HCT116 (cell line): Measurements from ENCODE around the gene APH1B. TPM values are rescaled to one million over a fixed set of nuclear protein-coding genes. Genes with fewer than 3 reads are reported as not detected.

Experiments
- ATAC-seq: fragments of 200-7000 bp; cut with Tn5 transposase; 2 replicates; pipeline ENCODE4 v1.9.1; 2020; ENCODE audit warnings: mild to moderate bottlenecking, moderate library complexity
- BruUV-seq: library from RNA; stranded (reverse); fragments of 400-500 nt; replicated peaks from 2 replicates; lab custom pipeline; 2021; lab: Mats Ljungman, UMichigan
- CTCF ChIA-PET: fragments of 300-600 bp; sonication (Branson Sonifier 250); formaldehyde crosslinking; loops from one replicate; lab custom pipeline; 2021; ENCODE audit warnings: antibody characterized with exemption; lab: Charles Lee
- POLR2A ChIA-PET: fragments of 300-600, 350-600 bp; sonication (Branson Sonifier 250); formaldehyde crosslinking; loops from one replicate; lab custom pipeline; 2021; ENCODE audit warnings: antibody characterized with exemption; lab: Charles Lee
- RAD21 ChIA-PET, 2 experiments: fragments of 300-600 bp; sonication (Branson Sonifier 250); formaldehyde crosslinking; loops; one replicate each; lab custom pipeline; 2023; ENCODE audit warnings: low total read pairs in 2 of 2; ENCODE audit not compliant: uncharacterized antibody in 2 of 2, unreplicated experiment in 2 of 2, low non-redundant PET in 1 of 2; lab: Charles Lee
- DNase-seq: peaks from one replicate; pipeline ENCODE4 v3.0.0-alpha.2; 2010; ENCODE audit warnings: low read depth, low spot score
- H2AFZ ChIP-seq: fragments of 200-600 bp; shearing (Covaris generic), sonication (generic); 2 replicates; pipeline ENCODE4 v1.6.1; 2017; ENCODE audit warnings: low read depth, mixed run types, mixed read lengths, antibody characterized with exemption, low read length; ENCODE audit not compliant: poor library complexity, severe bottlenecking
- H3K27ac ChIP-seq: 2 replicates; pipeline ENCODE4 v1.5.1; 2012; ENCODE audit warnings: low read depth, low read length
- H3K27me3 ChIP-seq: fragments of 200-600 bp; sonication (generic); 2 replicates; pipeline ENCODE4 v1.6.1; 2016; ENCODE audit warnings: mixed run types, low read length, mixed read lengths; ENCODE audit not compliant: insufficient read depth
- H3K36me3 ChIP-seq, 2 experiments: fragments of 200-500 bp in 1 of 2; fragments of 200-600 bp in 1 of 2; sonication (Bioruptor generic) in 1 of 2; sonication (generic) in 1 of 2; 2 replicates each; pipeline versions ENCODE4 v1.5.1 to v1.6.1; 2014 to 2016; ENCODE audit warnings: low read length in 2 of 2, inconsistent platforms in 1 of 2, mixed read lengths in 1 of 2, mixed run types in 1 of 2; ENCODE audit not compliant: insufficient read depth in 2 of 2, control insufficient read depth in 1 of 2
- H3K4me1 ChIP-seq, 2 experiments: fragments of 200-600 bp in 1 of 2; sonication (generic) in 1 of 2; 2 replicates each; pipeline versions ENCODE4 v1.5.1 to v1.6.1; 2012 to 2017; ENCODE audit warnings: low read length in 2 of 2, inconsistent platforms in 1 of 2, mild to moderate bottlenecking in 1 of 2, mixed read lengths in 1 of 2, mixed run types in 1 of 2, moderate library complexity in 1 of 2; ENCODE audit not compliant: insufficient read depth in 2 of 2, control insufficient read depth in 1 of 2
- H3K4me2 ChIP-seq: fragments of 200-600 bp; sonication (generic); 2 replicates; pipeline ENCODE4 v1.6.1; 2017; ENCODE audit warnings: mixed run types, low read length, mixed read lengths
- H3K4me3 ChIP-seq, 2 experiments: fragments of 200-600 bp in 1 of 2; sonication (generic) in 1 of 2; replicated peaks in 1 of 2; 2 replicates each; pipeline ENCODE4 v1.5.1; 2011 to 2016; ENCODE audit warnings: low read length in 2 of 2, control low read depth in 1 of 2, low read depth in 1 of 2, mild to moderate bottlenecking in 1 of 2, mixed read lengths in 1 of 2, mixed run types in 1 of 2
- H3K79me2 ChIP-seq: fragments of 200-600 bp; sonication (generic); 2 replicates; pipeline ENCODE4 v1.6.1; 2017; ENCODE audit warnings: mild to moderate bottlenecking, mixed run types, low read length, moderate library complexity, mixed read lengths; ENCODE audit not compliant: insufficient read depth
- H3K9ac ChIP-seq: fragments of 200-600 bp; sonication (generic); 2 replicates; pipeline ENCODE4 v1.6.1; 2016; ENCODE audit warnings: low read length, mixed read lengths
- H3K9me2 ChIP-seq: fragments of 200-600 bp; sonication (generic), shearing (Covaris generic); 2 replicates; pipeline ENCODE4 v1.6.1; 2017; ENCODE audit warnings: mixed run types, mild to moderate bottlenecking, moderate library complexity; ENCODE audit not compliant: insufficient read depth
- H3K9me3 ChIP-seq, 2 experiments: fragments of 200-500 bp in 1 of 2; fragments of 200-600 bp in 1 of 2; sonication (Bioruptor generic) in 1 of 2; sonication (generic) in 1 of 2; 2 replicates each; pipeline ENCODE4 v1.6.1; 2014 to 2017; ENCODE audit warnings: low read length in 2 of 2, mixed read lengths in 2 of 2, inconsistent platforms in 1 of 2, low read depth in 1 of 2, mild to moderate bottlenecking in 1 of 2, mixed run types in 1 of 2, moderate library complexity in 1 of 2; ENCODE audit not compliant: control insufficient read depth in 1 of 2, insufficient read depth in 1 of 2
- H4K20me1 ChIP-seq: fragments of 200-600 bp; sonication (generic), shearing (Covaris generic); 2 replicates; pipeline ENCODE4 v1.6.1; 2017; ENCODE audit warnings: mixed run types, mild to moderate bottlenecking, moderate library complexity; ENCODE audit not compliant: insufficient read depth
- CBX3 ChIP-seq: IDR thresholded peaks from 2 replicates; pipeline ENCODE4 v1.6.1; 2012; ENCODE audit warnings: low read depth
- EGR1 ChIP-seq: IDR thresholded peaks from 2 replicates; pipeline ENCODE4 v1.6.1; 2012; ENCODE audit warnings: low read depth
- EZH2phosphoT487 ChIP-seq: fragments of 200-600 bp; IDR thresholded peaks from 2 replicates; pipeline ENCODE4 v1.6.1; 2018; ENCODE audit warnings: antibody characterized with exemption, borderline replicate concordance
- JUND ChIP-seq: IDR thresholded peaks from 2 replicates; pipeline ENCODE4 v1.6.1; 2012
- POLR2AphosphoS5 ChIP-seq: IDR thresholded peaks from 2 replicates; pipeline ENCODE4 v1.6.1; 2011; ENCODE audit warnings: mild to moderate bottlenecking, low read depth, low read length, moderate library complexity
- RAD21 ChIP-seq: IDR thresholded peaks from 2 replicates; pipeline ENCODE4 v1.6.1; 2012; ENCODE audit warnings: low read depth, mild to moderate bottlenecking
- SIN3A ChIP-seq: IDR thresholded peaks from 2 replicates; pipeline ENCODE4 v1.6.1; 2012; ENCODE audit warnings: low read depth
- SP1 ChIP-seq: IDR thresholded peaks from 2 replicates; pipeline ENCODE4 v1.6.1; 2012; ENCODE audit warnings: low read depth
- ZFX ChIP-seq: fragments of 450-650 bp; IDR thresholded peaks from 2 replicates; pipeline ENCODE4 v1.6.1; 2017
- ZNF274 ChIP-seq: fragments of 200-500 bp; sonication (Bioruptor generic); IDR thresholded peaks from 2 replicates; pipeline ENCODE4 v1.6.1; 2014; ENCODE audit warnings: mild to moderate bottlenecking, low read depth, low read length, inconsistent platforms
- intact Hi-C: fragments of 100-400 bp; cut with micrococcal nuclease; formaldehyde crosslinking; loops from 2 replicates; pipeline ENCODE4 v1.10.0; 2022
- total RNA-seq: library from RNA; stranded (reverse); gene quantifications from one replicate; pipeline ENCODE4 v1.2.1, GENCODE V29; 2021; ENCODE audit not compliant: unreplicated experiment
- TF ChIP-seq, protein P1 (sequence below): IDR thresholded peaks from 2 replicates; pipeline ENCODE4 v1.6.1; 2011; ENCODE audit warnings: mild to moderate bottlenecking, low read length, moderate library complexity; ENCODE audit not compliant: insufficient replicate concordance; ENCODE audit errors: extremely low read depth
- TF ChIP-seq, protein P2 (sequence below), 3 experiments: fragments of 200-600 bp in 1 of 3; sonication (generic) in 1 of 3; IDR thresholded peaks in 2 of 3; conservative IDR thresholded peaks in 1 of 3; 2 replicates each; pipeline ENCODE4 v1.5.1; 2012 to 2017; ENCODE audit warnings: low read depth in 2 of 3, low read length in 2 of 3, antibody characterized with exemption in 1 of 3, borderline replicate concordance in 1 of 3, control low read depth in 1 of 3, mild to moderate bottlenecking in 1 of 3, mixed read lengths in 1 of 3, mixed run types in 1 of 3, moderate library complexity in 1 of 3; ENCODE audit not compliant: insufficient read depth in 1 of 3

Gene APH1B
- total RNA-seq, 1 experiment from 2014 or later: 8.5 TPM

DNA sequence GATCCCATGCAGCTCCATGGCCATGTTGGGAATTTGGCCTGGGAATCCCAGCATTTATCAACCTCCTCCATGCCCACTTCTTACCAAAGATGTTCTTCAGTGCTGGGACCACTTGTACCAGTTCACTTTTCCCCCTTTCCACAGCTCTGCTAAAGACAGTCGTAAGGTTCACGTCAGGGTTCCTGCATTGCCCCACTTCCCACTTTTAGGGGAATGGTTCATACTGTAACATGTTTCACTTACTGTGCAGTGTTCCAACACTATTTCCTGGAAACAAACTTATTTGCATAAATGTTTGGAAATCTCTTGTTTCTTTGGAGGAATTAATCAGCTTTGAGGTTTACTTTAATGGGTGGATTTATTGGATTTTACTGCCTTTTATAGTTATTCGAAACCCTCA is 17.0 kb downstream of the APH1B start:
- RAD21 ChIA-PET: no interaction called here
- no peaks in the 10 kb centered on the region for H3K9me2 ChIP-seq
- no peaks in the 10 kb centered on the region for H3K79me2 ChIP-seq
- DNase-seq: no peak
- no peaks in the 10 kb centered on the region for H4K20me1 ChIP-seq
- no TSS peak for BruUV-seq
- no peak overlapping the region for H3K9ac ChIP-seq
- CTCF ChIA-PET: interaction anchor here (1.3 kb wide), 1 partner anchor 108 kb away, joined by 3 read pairs; no protein-coding TSS in a partner anchor
- POLR2A ChIA-PET: no interaction called here
- no peak overlapping the region for H3K4me2 ChIP-seq
- H3K4me1 ChIP-seq: peaks cover 0 to 7% of the 10 kb centered on the region in 2 experiments; a peak in 2 of 4 replicates
- H3K27me3 ChIP-seq: no peaks in the 10 kb centered on the region
- no peak overlapping the region for H2AFZ ChIP-seq
- intact Hi-C loops: no loop called here
- no peaks in the 10 kb centered on the region for H3K9me3 ChIP-seq
- H3K36me3 ChIP-seq: no peaks in the 10 kb centered on the region
- no peak overlapping the region for H3K4me3 ChIP-seq
- no peak for ATAC-seq
- no peak for TF ChIP-seq EZH2phosphoT487
- TF ChIP-seq SP1: no peak
- no peak for TF ChIP-seq ZNF274
- no peak for TF ChIP-seq CBX3
- TF ChIP-seq, protein P1, sequence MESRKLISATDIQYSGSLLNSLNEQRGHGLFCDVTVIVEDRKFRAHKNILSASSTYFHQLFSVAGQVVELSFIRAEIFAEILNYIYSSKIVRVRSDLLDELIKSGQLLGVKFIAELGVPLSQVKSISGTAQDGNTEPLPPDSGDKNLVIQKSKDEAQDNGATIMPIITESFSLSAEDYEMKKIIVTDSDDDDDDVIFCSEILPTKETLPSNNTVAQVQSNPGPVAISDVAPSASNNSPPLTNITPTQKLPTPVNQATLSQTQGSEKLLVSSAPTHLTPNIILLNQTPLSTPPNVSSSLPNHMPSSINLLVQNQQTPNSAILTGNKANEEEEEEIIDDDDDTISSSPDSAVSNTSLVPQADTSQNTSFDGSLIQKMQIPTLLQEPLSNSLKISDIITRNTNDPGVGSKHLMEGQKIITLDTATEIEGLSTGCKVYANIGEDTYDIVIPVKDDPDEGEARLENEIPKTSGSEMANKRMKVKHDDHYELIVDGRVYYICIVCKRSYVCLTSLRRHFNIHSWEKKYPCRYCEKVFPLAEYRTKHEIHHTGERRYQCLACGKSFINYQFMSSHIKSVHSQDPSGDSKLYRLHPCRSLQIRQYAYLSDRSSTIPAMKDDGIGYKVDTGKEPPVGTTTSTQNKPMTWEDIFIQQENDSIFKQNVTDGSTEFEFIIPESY: no peak
- no peak for TF ChIP-seq JUND
- no peak for TF ChIP-seq SIN3A
- no peak for TF ChIP-seq RAD21
- TF ChIP-seq EGR1: no peak
- no peak for TF ChIP-seq ZFX
- no peak for TF ChIP-seq POLR2AphosphoS5
- TF ChIP-seq, protein P2, sequence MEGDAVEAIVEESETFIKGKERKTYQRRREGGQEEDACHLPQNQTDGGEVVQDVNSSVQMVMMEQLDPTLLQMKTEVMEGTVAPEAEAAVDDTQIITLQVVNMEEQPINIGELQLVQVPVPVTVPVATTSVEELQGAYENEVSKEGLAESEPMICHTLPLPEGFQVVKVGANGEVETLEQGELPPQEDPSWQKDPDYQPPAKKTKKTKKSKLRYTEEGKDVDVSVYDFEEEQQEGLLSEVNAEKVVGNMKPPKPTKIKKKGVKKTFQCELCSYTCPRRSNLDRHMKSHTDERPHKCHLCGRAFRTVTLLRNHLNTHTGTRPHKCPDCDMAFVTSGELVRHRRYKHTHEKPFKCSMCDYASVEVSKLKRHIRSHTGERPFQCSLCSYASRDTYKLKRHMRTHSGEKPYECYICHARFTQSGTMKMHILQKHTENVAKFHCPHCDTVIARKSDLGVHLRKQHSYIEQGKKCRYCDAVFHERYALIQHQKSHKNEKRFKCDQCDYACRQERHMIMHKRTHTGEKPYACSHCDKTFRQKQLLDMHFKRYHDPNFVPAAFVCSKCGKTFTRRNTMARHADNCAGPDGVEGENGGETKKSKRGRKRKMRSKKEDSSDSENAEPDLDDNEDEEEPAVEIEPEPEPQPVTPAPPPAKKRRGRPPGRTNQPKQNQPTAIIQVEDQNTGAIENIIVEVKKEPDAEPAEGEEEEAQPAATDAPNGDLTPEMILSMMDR (IDR thresholded peaks at IDR 0.05 in 2 of 3, conservative IDR thresholded peaks at IDR 0.05 in 1 of 3; ENCODE audit: borderline replicate concordance in 1 of 3, insufficient read depth in 1 of 3, low read depth in 2 of 3, low read length in 2 of 3): no peak
- no peak overlapping the region for H3K27ac ChIP-seq
